ENCODE data around the gene ITIH1.

The ITIH1 gene

GRCh38 chr3:52784021-52784621, 6.7 kb downstream of the ITIH1 start:
- Histone ChIP-seq H2BK120ac (ENCODE audit: insufficient read depth, low read length, poor library complexity) (no peak overlapping the region), H3K4me3 (ENCODE audit: low read depth, low read length) (no peak overlapping the region), H3K4me1 (ENCODE audit: control insufficient read depth in 1 of 2, insufficient read depth in 2 of 2, low read length in 2 of 2) (no peaks in the 10 kb centered on the region), H3K27me3 (ENCODE audit: insufficient read depth, low read length) (no peaks in the 10 kb centered on the region), H2AK5ac (ENCODE audit: low read length) (no peak overlapping the region), H3K9me3 (ENCODE audit: insufficient read depth, low read depth, low read length) (no peaks in the 10 kb centered on the region), H3K4ac (ENCODE audit: low read depth, low read length) (no peak overlapping the region), H3K4me2 (ENCODE audit: low read length) (no peak overlapping the region), H4K8ac (ENCODE audit: low read depth, low read length) (no peak overlapping the region), H4K12ac (ENCODE audit: low read depth, low read length) (no peak overlapping the region), H2BK5ac (ENCODE audit: low read depth, low read length, poor library complexity) (no peak overlapping the region), H3K27ac (ENCODE audit: low read depth, low read length) (no peak overlapping the region), H2AFZ (ENCODE audit: insufficient read depth, low read length, poor library complexity) (no peak overlapping the region), H3K36me3 (ENCODE audit: control insufficient read depth in 1 of 2, insufficient read depth in 2 of 2, low read length in 2 of 2) (no peaks in the 10 kb centered on the region), H2BK12ac (ENCODE audit: low read length) (no peak overlapping the region), H3K79me1 (ENCODE audit: low read length) (no peaks in the 10 kb centered on the region), H3K14ac (ENCODE audit: low read length) (no peak overlapping the region), H3K18ac (ENCODE audit: low read length) (no peak overlapping the region), H3K9ac (ENCODE audit: low read length) (no peak overlapping the region), H3K79me2 (ENCODE audit: control insufficient read depth, insufficient read depth, low read length, poor library complexity) (no peaks in the 10 kb centered on the region), H4K91ac (ENCODE audit: low read depth, low read length) (no peak overlapping the region), H3K23ac (ENCODE audit: low read length) (no peak overlapping the region)
- no peak for DNase-seq
- WGBS (ENCODE audit: extremely low coverage, insufficient coverage, insufficient read length): no CpG with 5 or more reads among the region's 18 CpGs

- Histone ChIP-seq H2AK5ac (ENCODE audit: low read length) (no peak overlapping the region), H2AFZ (ENCODE audit: insufficient read depth, low read length, poor library complexity) (no peak overlapping the region), H3K4me3 (ENCODE audit: low read depth, low read length) (no peak overlapping the region), H4K8ac (ENCODE audit: low read depth, low read length) (no peak overlapping the region), H3K4me1 (ENCODE audit: control insufficient read depth in 1 of 2, insufficient read depth in 2 of 2, low read length in 2 of 2) (no peaks in the 10 kb centered on the region), H3K9me3 (ENCODE audit: insufficient read depth, low read depth, low read length) (no peaks in the 10 kb centered on the region), H3K36me3 (ENCODE audit: control insufficient read depth in 1 of 2, insufficient read depth in 2 of 2, low read length in 2 of 2) (no peaks in the 10 kb centered on the region), H3K79me1 (ENCODE audit: low read length) (no peaks in the 10 kb centered on the region), H3K18ac (ENCODE audit: low read length) (no peak overlapping the region), H3K27ac (ENCODE audit: low read depth, low read length) (no peak overlapping the region), H3K27me3 (ENCODE audit: insufficient read depth, low read length) (no peaks in the 10 kb centered on the region), H4K91ac (ENCODE audit: low read depth, low read length) (no peak overlapping the region), H3K9ac (ENCODE audit: low read length) (no peak overlapping the region), H3K79me2 (ENCODE audit: control insufficient read depth, insufficient read depth, low read length, poor library complexity) (no peaks in the 10 kb centered on the region), H3K4me2 (ENCODE audit: low read length) (no peak overlapping the region), H3K23ac (ENCODE audit: low read length) (no peak overlapping the region), H3K14ac (ENCODE audit: low read length) (no peak overlapping the region), H2BK120ac (ENCODE audit: insufficient read depth, low read length, poor library complexity) (no peak overlapping the region), H2BK12ac (ENCODE audit: low read length) (no peak overlapping the region), H3K4ac (ENCODE audit: low read depth, low read length) (no peak overlapping the region), H4K12ac (ENCODE audit: low read depth, low read length) (no peak overlapping the region), H2BK5ac (ENCODE audit: low read depth, low read length, poor library complexity) (no peak overlapping the region)
- no CpG with 5 or more reads among the region's 5 CpGs for WGBS (ENCODE audit: extremely low coverage, insufficient coverage, insufficient read length)
- DNase-seq: no peak
These were observed 7.7 kb downstream of the ITIH1 start for GRCh38 chr3:52784931-52785590.

- H2BK120ac ChIP-seq (ENCODE audit: insufficient read depth, low read length, poor library complexity): no peak overlapping the region
- no peak overlapping the region for H3K4me3 ChIP-seq (ENCODE audit: low read depth, low read length)
- no peaks in the 10 kb centered on the region for H3K27me3 ChIP-seq (ENCODE audit: insufficient read depth, low read length)
- H3K9me3 ChIP-seq (ENCODE audit: insufficient read depth, low read depth, low read length): no peaks in the 10 kb centered on the region
- no peak overlapping the region for H3K4ac ChIP-seq (ENCODE audit: low read depth, low read length)
- no peak overlapping the region for H2AK5ac ChIP-seq (ENCODE audit: low read length)
- no peak overlapping the region for H2BK5ac ChIP-seq (ENCODE audit: low read depth, low read length, poor library complexity)
- H3K36me3 ChIP-seq (ENCODE audit: control insufficient read depth in 1 of 2, insufficient read depth in 2 of 2, low read length in 2 of 2): no peaks in the 10 kb centered on the region
- H3K79me2 ChIP-seq (ENCODE audit: control insufficient read depth, insufficient read depth, low read length, poor library complexity): no peaks in the 10 kb centered on the region
- H4K8ac ChIP-seq (ENCODE audit: low read depth, low read length): no peak overlapping the region
- no peak overlapping the region for H3K9ac ChIP-seq (ENCODE audit: low read length)
- H3K27ac ChIP-seq (ENCODE audit: low read depth, low read length): no peak overlapping the region
- H3K4me2 ChIP-seq (ENCODE audit: low read length): no peak overlapping the region
- WGBS (ENCODE audit: extremely low coverage, insufficient coverage, insufficient read length): no CpG with 5 or more reads among the region's 19 CpGs
- H3K79me1 ChIP-seq (ENCODE audit: low read length): no peaks in the 10 kb centered on the region
- no peak for DNase-seq
- H4K12ac ChIP-seq (ENCODE audit: low read depth, low read length): no peak overlapping the region
- H2AFZ ChIP-seq (ENCODE audit: insufficient read depth, low read length, poor library complexity): no peak overlapping the region
- H3K23ac ChIP-seq (ENCODE audit: low read length): no peak overlapping the region
- no peak overlapping the region for H2BK12ac ChIP-seq (ENCODE audit: low read length)
- H3K4me1 ChIP-seq (ENCODE audit: control insufficient read depth in 1 of 2, insufficient read depth in 2 of 2, low read length in 2 of 2): no peaks in the 10 kb centered on the region
- no peak overlapping the region for H3K18ac ChIP-seq (ENCODE audit: low read length)
- no peak overlapping the region for H3K14ac ChIP-seq (ENCODE audit: low read length)
- no peak overlapping the region for H4K91ac ChIP-seq (ENCODE audit: low read depth, low read length)
These were observed 9.2 kb downstream of the ITIH1 start for GRCh38 chr3:52786330-52787215.

- H3K79me2 ChIP-seq (ENCODE audit: control insufficient read depth, insufficient read depth, low read length, poor library complexity): no peaks in the 10 kb centered on the region
- no peak overlapping the region for H3K4ac ChIP-seq (ENCODE audit: low read depth, low read length)
- H4K12ac ChIP-seq (ENCODE audit: low read depth, low read length): no peak overlapping the region
- H3K9ac ChIP-seq (ENCODE audit: low read length): no peak overlapping the region
- no peaks in the 10 kb centered on the region for H3K27me3 ChIP-seq (ENCODE audit: insufficient read depth, low read length)
- H2AFZ ChIP-seq (ENCODE audit: insufficient read depth, low read length, poor library complexity): no peak overlapping the region
- no peak overlapping the region for H2BK12ac ChIP-seq (ENCODE audit: low read length)
- no peak overlapping the region for H3K23ac ChIP-seq (ENCODE audit: low read length)
- no peaks in the 10 kb centered on the region for H3K9me3 ChIP-seq (ENCODE audit: insufficient read depth, low read depth, low read length)
- no CpG with 5 or more reads among the region's 11 CpGs for WGBS (ENCODE audit: extremely low coverage, insufficient coverage, insufficient read length)
- no peak overlapping the region for H3K18ac ChIP-seq (ENCODE audit: low read length)
- no peak overlapping the region for H2AK5ac ChIP-seq (ENCODE audit: low read length)
- H3K4me1 ChIP-seq (ENCODE audit: control insufficient read depth in 1 of 2, insufficient read depth in 2 of 2, low read length in 2 of 2): no peaks in the 10 kb centered on the region
- no peak overlapping the region for H2BK120ac ChIP-seq (ENCODE audit: insufficient read depth, low read length, poor library complexity)
- no peak overlapping the region for H3K4me2 ChIP-seq (ENCODE audit: low read length)
- no peak overlapping the region for H4K8ac ChIP-seq (ENCODE audit: low read depth, low read length)
- H3K4me3 ChIP-seq (ENCODE audit: low read depth, low read length): no peak overlapping the region
- no peak overlapping the region for H4K91ac ChIP-seq (ENCODE audit: low read depth, low read length)
- no peak overlapping the region for H3K27ac ChIP-seq (ENCODE audit: low read depth, low read length)
- H3K79me1 ChIP-seq (ENCODE audit: low read length): no peaks in the 10 kb centered on the region
- no peak overlapping the region for H2BK5ac ChIP-seq (ENCODE audit: low read depth, low read length, poor library complexity)
- H3K36me3 ChIP-seq (ENCODE audit: control insufficient read depth in 1 of 2, insufficient read depth in 2 of 2, low read length in 2 of 2): no peaks in the 10 kb centered on the region
- H3K14ac ChIP-seq (ENCODE audit: low read length): no peak overlapping the region
- no peak for DNase-seq
These were observed 9.8 kb downstream of the ITIH1 start for GRCh38 chr3:52787246-52787645.
